Measurements from ENCODE around the gene KCNJ4. TPM values are rescaled to one million over a fixed set of nuclear protein-coding genes. Genes with fewer than 3 reads are reported as not detected.

Gene KCNJ4
- total RNA-seq, 2 donors from 2014 or later = not detected

DNA sequence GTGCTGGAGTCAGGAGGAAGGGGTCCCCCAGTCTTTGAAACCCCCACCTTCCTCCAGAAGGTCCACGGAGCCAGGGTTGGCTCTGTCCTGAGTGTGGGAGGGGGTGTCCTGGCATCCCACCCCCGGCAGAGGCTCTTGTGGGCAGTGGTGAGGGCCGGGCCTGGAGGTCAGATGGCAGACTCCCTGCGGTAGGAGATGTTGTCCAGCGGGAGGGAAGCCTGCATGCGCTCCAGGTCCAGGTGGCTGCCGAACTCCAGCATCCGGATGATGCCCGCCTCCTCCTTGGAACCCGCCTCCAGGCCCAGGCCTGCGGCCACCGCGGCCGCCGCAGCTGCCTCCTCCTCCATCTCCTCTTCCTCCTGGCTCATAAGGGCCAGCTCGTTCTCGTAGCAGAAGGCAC lies 28.4 kb downstream of the KCNJ4 start:
- H3K4me3 Mint-ChIP-seq = no peak overlapping the region
- no peaks in the 10 kb centered on the region for H3K4me1 Mint-ChIP-seq
- peaks cover 8% of the 10 kb centered on the region for H3K27me3 Mint-ChIP-seq
- H3K9me3 ChIP-seq (ENCODE audit: control insufficient read depth, low read length, poor library complexity, severe bottlenecking) = no peaks in the 10 kb centered on the region
- H3K36me3 Mint-ChIP-seq (ENCODE audit: low read depth) = no peaks in the 10 kb centered on the region
- DNase-seq (no peak), ATAC-seq (no peak)
- no peak overlapping the region for H3K27ac Mint-ChIP-seq

DNA sequence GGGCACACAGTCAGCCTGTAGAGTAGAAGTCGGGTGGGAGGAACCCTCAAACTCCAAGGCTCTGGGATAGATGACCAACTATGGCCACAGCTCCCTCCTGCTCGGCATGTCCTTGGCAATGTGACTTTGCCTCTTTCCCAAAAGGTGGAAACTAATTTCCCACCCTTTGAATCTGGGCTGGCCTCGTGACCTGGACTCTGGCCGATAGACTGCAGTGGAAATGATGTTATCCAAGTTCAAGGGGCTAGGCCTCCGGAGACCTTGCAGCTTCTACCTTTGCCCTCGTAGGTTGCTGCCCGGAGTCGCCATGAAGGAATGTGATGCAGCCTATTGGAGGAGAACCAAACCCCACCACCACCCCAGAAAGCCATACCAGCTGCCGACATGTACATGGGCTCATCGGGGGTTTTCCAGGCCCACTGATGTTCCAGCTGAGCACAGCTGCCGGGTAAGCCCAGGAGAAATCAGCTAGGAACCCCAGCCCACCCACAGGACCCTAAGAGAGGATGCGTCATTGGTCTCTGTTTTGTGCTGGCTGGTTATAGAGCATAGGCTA lies 30.4 kb downstream of the KCNJ4 start:
- no peaks in the 10 kb centered on the region for H3K36me3 Mint-ChIP-seq (ENCODE audit: low read depth)
- DNase-seq (no peak), ATAC-seq (no peak)
- no peak overlapping the region for H3K4me3 Mint-ChIP-seq
- H3K4me1 Mint-ChIP-seq = no peaks in the 10 kb centered on the region
- H3K9me3 ChIP-seq (ENCODE audit: control insufficient read depth, low read length, poor library complexity, severe bottlenecking) = no peaks in the 10 kb centered on the region
- H3K27me3 Mint-ChIP-seq = peaks cover 8% of the 10 kb centered on the region
- no peak overlapping the region for H3K27ac Mint-ChIP-seq

DNA sequence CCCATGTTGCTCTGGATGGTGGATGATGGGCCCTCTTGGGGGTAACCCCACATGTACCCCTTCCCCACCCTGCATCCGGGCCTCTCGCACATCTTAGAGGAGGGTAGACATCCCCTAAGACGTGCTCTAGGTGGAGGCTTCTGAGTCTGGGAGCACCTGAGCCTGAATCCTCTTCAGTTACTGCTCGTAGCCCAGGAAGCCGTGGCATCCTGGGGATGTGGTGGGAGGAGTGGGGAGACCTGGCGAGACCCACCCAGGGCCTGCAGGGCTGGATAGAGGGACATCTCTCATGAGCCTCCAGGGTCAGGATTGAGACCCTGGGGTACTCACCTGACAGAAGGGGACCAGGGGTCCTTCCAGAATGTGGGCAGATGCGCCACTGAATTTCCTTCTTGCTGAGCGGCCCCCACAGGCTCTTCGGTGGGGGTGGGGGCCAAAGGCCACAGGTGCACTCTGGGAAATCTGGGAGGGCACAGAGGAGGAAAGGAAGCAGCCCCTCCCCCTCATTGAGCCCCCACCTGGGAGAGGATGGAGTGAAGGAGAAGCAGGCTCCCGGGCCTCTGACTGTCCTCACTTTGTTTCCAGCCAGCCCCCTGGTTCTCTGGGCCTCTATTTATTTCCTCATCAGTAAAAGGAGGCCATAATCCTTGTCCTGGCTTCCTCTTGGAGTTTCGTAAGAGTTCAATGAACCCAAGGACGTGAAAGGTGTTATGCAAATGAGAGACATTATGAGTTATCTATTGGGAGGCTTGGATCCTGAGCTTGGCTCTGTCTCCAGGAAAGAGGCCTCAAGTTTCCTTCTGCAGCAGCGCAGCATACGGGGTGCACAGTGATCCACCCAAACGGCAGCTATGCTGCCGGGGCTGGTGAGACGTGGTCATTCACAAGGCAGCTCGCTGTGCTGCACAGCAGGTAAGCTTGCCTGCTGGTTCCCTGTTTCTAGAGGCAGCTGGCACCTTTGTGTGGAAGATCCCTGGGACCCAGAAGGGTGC lies 31.2 kb downstream of the KCNJ4 start:
- H3K27ac Mint-ChIP-seq = no peak overlapping the region
- H3K4me3 Mint-ChIP-seq = no peak overlapping the region
- no peaks in the 10 kb centered on the region for H3K9me3 ChIP-seq (ENCODE audit: control insufficient read depth, low read length, poor library complexity, severe bottlenecking)
- H3K27me3 Mint-ChIP-seq = peaks cover 13% of the 10 kb centered on the region
- no peak for ATAC-seq
- peaks cover 2% of the 10 kb centered on the region for H3K4me1 Mint-ChIP-seq
- no peak for DNase-seq
- no peaks in the 10 kb centered on the region for H3K36me3 Mint-ChIP-seq (ENCODE audit: low read depth)

DNA sequence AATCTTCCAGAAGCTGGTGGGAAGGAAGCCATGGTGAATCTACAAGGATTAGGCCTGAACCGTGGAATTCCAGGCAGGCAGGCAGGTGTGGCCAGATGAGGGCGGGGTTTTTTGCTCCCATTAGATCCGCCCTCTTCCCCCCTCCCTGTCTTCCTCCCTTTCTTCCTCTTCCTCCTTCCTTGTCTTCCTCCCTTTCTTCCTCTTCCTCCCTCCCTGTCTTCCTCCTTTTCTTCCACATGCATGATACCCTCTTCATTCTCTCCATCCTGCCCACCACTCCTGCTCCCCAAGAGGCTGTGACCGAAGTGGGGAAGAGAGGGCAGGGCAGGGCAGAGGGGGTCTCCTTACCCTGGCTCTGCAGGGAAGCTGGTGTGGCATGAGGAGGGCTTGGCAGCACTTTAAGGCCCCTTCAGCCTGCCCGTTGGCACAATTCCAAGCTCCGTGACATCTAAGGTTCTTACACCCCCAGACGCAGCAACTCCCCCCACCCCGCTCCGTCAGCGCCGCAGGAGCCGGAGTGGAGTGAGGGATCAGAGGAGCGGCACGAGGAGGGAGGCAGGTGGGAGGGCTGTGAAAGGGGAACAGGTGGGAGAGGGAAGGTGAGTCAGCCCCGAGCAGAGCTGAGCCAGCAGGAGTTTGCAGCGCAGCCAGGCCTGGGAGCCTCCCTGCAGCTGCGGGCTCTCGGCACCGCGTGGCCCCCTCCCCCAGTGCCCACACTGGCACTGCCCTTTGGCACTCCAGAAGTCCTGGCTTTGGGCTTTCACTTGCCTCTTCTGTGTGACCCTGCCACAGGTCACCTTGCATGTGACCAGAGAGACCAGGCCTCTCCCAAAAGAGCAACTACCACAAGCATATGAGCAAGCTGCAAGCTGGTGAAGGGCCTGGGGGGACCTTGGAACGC lies 32.1 kb downstream of the KCNJ4 start:
- Mint-ChIP-seq H3K27ac (no peak overlapping the region), H3K27me3 (peaks cover 16% of the 10 kb centered on the region), H3K4me1 (peaks cover 3% of the 10 kb centered on the region), H3K36me3 (ENCODE audit: low read depth) (no peaks in the 10 kb centered on the region), H3K4me3 (no peak overlapping the region)
- no peak for ATAC-seq
- H3K9me3 ChIP-seq (ENCODE audit: control insufficient read depth, low read length, poor library complexity, severe bottlenecking) = no peaks in the 10 kb centered on the region
- no peak for DNase-seq

DNA sequence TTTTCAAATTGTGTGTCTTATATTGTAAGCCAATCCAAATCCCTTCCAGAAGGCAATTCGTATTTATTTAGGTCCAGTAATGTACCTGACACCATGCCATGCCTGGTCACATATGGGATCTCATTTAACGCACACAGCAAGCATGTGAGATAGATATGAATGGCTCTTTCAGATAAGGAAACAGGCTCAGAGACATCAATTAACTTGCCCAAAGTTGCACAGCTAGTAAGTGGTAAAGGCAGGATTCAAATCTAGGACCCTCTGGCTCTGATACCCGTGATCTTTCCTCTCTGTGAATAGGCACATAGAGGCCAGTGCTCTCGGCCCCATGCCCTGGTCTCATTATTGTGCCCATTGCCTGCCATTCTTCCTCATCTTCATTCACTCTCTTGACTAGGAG lies 34.3 kb downstream of the KCNJ4 start:
- DNase-seq (no peak), ATAC-seq (no peak)
- Mint-ChIP-seq H3K27ac (no peak overlapping the region), H3K36me3 (ENCODE audit: low read depth) (no peaks in the 10 kb centered on the region), H3K4me1 (peaks cover 3% of the 10 kb centered on the region), H3K4me3 (no peak overlapping the region), H3K27me3 (peaks cover 16% of the 10 kb centered on the region)
- H3K9me3 ChIP-seq (ENCODE audit: control insufficient read depth, low read length, poor library complexity, severe bottlenecking) = no peaks in the 10 kb centered on the region

DNA sequence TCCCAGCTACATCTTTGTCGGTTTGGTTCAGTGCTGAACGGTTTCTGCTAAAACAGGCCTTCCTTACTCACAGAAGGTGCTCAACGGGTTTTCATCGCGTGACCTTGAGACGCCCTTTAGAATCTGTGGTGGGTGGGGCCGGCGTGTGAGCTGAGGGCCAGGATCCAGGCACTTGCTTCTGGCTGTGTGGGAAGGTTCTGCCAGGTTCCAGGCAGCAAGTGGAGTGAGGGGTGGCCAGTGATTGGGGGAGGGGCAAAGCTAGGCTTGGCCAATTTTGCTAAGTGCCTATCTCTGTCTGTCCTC lies 35.2 kb downstream of the KCNJ4 start:
- no peaks in the 10 kb centered on the region for H3K36me3 Mint-ChIP-seq (ENCODE audit: low read depth)
- no peak overlapping the region for H3K27ac Mint-ChIP-seq
- no peak overlapping the region for H3K4me3 Mint-ChIP-seq

DNA sequence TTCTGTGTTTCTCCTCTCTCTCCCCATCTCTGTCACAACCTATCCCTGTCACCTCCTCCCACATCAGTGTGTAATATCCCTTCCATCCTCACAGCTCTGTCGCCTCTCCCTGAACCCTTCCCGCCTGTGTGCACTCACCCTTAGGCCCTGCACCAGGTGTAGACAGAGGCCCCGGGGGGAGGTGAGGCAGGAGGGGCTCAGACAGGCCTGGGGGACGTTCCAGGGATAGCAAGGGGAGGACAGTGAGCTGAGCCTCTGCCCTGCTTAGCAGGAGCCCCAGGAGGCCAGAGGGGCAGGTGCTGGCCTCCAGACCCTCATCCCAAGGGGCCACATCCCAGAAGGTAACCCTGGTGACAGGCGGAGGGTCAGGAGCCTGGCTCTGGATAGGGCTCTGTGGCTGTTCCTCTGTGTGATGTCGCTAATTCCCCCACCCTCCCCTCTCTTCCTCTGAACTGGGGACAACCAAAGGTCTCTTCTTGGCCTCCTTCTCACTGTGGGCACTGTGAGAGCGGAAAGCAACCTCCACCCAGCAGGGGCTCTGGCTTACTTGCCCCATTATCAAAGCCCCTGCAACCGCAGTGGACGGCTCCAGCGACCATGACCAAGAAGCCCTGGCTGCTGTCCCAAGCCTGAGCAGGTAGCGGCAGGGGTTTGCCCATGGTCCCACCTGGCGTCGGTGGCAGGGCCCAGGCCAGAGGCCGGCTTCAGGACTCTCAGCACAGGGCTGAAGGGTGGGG lies 35.7 kb downstream of the KCNJ4 start:
- DNase-seq (no peak), ATAC-seq (no peak)
- peaks cover 3% of the 10 kb centered on the region for H3K4me1 Mint-ChIP-seq
- no peaks in the 10 kb centered on the region for H3K9me3 ChIP-seq (ENCODE audit: control insufficient read depth, low read length, poor library complexity, severe bottlenecking)
- H3K4me3 Mint-ChIP-seq = no peak overlapping the region
- H3K27ac Mint-ChIP-seq = no peak overlapping the region
- H3K36me3 Mint-ChIP-seq (ENCODE audit: low read depth) = no peaks in the 10 kb centered on the region
- peaks cover 10% of the 10 kb centered on the region for H3K27me3 Mint-ChIP-seq

More for the DNA sequence above, 35.2 kb downstream of the KCNJ4 start:
- ATAC-seq = no peak
- peaks cover 3% of the 10 kb centered on the region for H3K4me1 Mint-ChIP-seq
- H3K9me3 ChIP-seq (ENCODE audit: control insufficient read depth, low read length, poor library complexity, severe bottlenecking) = no peaks in the 10 kb centered on the region
- peaks cover 16% of the 10 kb centered on the region for H3K27me3 Mint-ChIP-seq
- no peak for DNase-seq

DNA sequence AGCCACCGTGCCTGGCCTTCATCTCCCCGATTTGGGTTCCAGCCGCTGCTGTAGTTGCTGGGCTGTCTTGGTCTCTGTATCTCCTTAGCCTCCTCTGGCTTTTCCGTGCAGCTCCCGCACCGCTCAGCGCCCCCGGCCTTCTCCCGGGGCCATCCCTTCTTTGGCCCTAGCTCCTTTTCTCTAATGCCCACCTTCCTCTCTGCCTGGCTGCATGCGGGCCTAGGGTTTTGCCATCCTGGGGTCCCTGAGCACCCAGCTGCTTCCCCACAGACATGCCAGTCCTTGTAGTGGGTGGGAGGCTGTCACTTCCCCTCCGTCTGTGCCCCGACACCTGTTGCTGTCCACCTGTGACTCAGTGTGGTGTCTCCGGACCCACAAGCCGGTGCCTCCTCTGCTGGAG lies 36.4 kb downstream of the KCNJ4 start:
- Mint-ChIP-seq H3K27ac (no peak overlapping the region), H3K4me3 (no peak overlapping the region), H3K4me1 (peaks cover 3% of the 10 kb centered on the region), H3K36me3 (ENCODE audit: low read depth) (no peaks in the 10 kb centered on the region), H3K27me3 (peaks cover 8% of the 10 kb centered on the region)
- ATAC-seq (no peak), DNase-seq (no peak)
- no peaks in the 10 kb centered on the region for H3K9me3 ChIP-seq (ENCODE audit: control insufficient read depth, low read length, poor library complexity, severe bottlenecking)

DNA sequence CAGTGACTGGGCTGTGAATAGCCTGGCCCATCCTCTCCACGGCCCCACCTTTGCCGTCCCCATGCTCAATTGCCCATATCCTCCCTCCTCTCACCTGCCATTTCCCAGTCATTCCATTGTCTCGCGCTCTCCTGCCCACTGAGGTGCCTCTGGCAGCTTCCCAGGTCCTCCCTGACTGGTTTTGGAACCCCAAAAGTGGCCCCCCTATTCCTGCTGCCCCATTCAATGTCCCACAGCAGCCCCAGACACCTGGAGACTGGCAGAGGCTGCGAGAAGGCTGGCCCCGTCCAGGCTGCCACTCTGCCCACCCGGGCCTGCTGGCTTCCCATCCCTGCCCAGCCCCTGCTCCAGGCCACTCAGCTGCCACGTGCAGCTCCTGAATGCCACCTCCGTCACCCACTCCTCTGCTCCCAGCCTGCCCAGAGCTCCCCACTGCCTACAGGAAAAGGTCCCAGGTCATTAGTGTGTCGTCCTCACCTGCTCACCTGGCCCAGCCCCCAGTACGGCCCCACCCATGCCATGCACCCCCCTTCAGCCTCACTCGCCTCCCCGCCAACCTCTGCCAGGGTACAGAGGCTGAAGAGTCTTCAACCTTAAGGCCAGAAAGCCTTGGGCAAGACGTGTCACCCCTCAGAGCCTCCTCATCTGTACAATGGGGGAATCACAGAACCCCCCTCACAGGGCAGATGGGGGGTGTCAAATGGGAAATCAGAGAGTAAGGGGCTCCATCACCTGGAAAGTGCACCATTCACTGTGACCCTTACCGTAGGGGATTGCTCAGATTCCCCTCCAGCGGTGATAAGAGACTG lies 37.5 kb downstream of the KCNJ4 start:
- H3K27ac Mint-ChIP-seq = no peak overlapping the region

DNA sequence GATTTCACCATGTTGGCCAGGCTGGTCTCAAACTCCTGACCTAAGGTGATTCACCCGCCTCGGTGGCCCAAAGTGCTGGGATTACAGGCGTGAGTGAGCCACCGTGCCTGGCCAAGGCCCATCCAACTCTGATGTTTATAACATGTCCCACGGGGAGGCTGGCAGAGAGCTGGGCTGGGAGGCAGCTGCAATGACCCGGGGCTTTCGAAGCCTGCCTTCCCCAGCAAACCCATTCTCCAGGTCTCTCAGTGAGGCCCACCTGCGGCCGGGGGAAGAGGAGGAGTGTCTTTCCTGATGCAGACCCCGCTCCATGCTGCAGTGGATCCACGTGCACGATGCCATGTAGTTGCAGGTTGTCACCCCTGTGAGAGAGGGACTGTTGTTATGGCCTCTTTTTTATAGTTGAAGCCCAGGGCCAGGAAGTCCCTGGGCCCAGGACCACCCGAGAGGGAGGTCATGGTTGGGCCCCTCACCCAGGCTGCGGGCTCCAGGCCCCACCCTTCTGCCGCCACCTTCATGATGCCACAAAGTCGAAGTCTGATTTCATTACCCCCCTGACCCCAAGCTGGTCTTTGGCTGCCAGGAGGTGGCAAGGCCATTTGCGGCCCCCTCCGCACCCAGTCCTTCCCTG lies 38.3 kb downstream of the KCNJ4 start:
- peaks cover 3% of the 10 kb centered on the region for H3K4me1 Mint-ChIP-seq
- no peak for DNase-seq
- no peaks in the 10 kb centered on the region for H3K36me3 Mint-ChIP-seq (ENCODE audit: low read depth)
- H3K27me3 Mint-ChIP-seq = peaks cover 13% of the 10 kb centered on the region
- H3K9me3 ChIP-seq (ENCODE audit: control insufficient read depth, low read length, poor library complexity, severe bottlenecking) = no peaks in the 10 kb centered on the region
- no peak for ATAC-seq
- H3K27ac Mint-ChIP-seq = no peak overlapping the region
- no peak overlapping the region for H3K4me3 Mint-ChIP-seq

More for the DNA sequence above, 37.5 kb downstream of the KCNJ4 start:
- peak overlapping the region; percentile 53 for H3K4me3 Mint-ChIP-seq
- DNase-seq (no peak), ATAC-seq (no peak)
- H3K27me3 Mint-ChIP-seq = peaks cover 9% of the 10 kb centered on the region
- H3K36me3 Mint-ChIP-seq (ENCODE audit: low read depth) = no peaks in the 10 kb centered on the region
- H3K9me3 ChIP-seq (ENCODE audit: control insufficient read depth, low read length, poor library complexity, severe bottlenecking) = no peaks in the 10 kb centered on the region
- H3K4me1 Mint-ChIP-seq = peaks cover 3% of the 10 kb centered on the region

DNA sequence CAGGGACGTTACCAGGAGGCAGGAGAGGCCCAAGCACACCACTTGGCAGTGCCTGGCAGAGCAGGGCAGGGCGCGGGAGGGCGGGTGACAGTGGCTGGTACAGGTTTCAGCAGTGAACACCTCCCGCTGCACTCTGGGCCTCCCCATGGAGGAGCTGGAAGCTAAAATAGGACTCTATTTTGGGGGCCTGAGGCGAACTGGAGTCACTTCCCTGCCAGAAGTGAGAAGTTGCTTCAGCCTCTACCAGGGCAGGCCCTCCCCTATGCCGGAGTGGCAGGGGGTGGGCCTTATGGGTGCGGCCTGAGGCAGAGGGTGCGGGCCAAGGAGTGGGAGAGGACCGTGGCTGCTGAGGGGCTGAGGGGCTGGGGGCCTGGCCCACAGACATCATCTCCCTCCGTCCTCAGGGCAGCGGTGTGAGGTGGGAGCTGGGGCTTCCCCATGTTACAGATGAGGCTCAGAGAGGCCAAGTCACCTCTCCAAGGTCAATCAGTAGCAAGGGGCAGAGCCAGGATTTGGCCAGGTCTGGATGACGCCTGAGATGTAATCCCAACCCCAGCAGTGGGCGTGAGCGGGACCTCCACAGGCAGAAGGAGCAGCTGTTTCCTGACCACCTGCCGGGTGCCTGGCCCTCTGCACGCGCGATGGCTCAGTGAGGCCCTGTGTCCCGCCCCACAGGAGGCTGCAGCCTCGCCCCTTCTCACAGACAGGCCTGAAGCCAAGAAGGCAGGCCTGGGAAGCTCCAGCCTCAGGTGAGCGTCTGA lies 39.3 kb downstream of the KCNJ4 start:
- ATAC-seq = no peak
- DNase-seq = no peak
- H3K4me3 Mint-ChIP-seq = no peak overlapping the region
- H3K9me3 ChIP-seq (ENCODE audit: control insufficient read depth, low read length, poor library complexity, severe bottlenecking) = no peaks in the 10 kb centered on the region
- peaks cover 13% of the 10 kb centered on the region for H3K27me3 Mint-ChIP-seq
- peaks cover 3% of the 10 kb centered on the region for H3K4me1 Mint-ChIP-seq
- H3K36me3 Mint-ChIP-seq (ENCODE audit: low read depth) = no peaks in the 10 kb centered on the region
- H3K27ac Mint-ChIP-seq = no peak overlapping the region
